ENCODE data around the gene PCCA. TPM values are rescaled to one million over a fixed set of nuclear protein-coding genes. Genes with fewer than 3 reads are reported as not detected.

Gene PCCA
- polyA plus RNA-seq, 1 of the 3 experiments (the other 2 are of a cell fraction), result 7.3 TPM

GRCh38 chr13:100340865-100341264, 252.0 kb downstream of the PCCA start (continued):
- TF ChIP-seq MXI1 (IDR thresholded peaks at IDR 0.05; ENCODE audit: low read depth, low read length) (no peak), MEF2A (IDR thresholded peaks at IDR 0.05; ENCODE audit: borderline replicate concordance, low read depth) (no peak), NFIC (IDR thresholded peaks at IDR 0.05; ENCODE audit: borderline replicate concordance) (no peak), RXRA (IDR thresholded peaks at IDR 0.05; ENCODE audit: borderline replicate concordance, low read depth) (no peak), NRF1 (IDR thresholded peaks at IDR 0.05; ENCODE audit: low read depth, low read length) (no peak), FOSL2 (IDR thresholded peaks at IDR 0.05; ENCODE audit: borderline replicate concordance, low read depth) (no peak), FOXM1 (IDR thresholded peaks at IDR 0.05; ENCODE audit: low read depth) (no peak), EZH2phosphoT487 (IDR thresholded peaks at IDR 0.05; ENCODE audit: borderline replicate concordance, low read depth) (no peak), GATA2 (CRISPR knock-in tag; IDR thresholded peaks at IDR 0.05) (no peak)

GRCh38 chr13:100341327-100341726, 252.4 kb downstream of the PCCA start:
- Histone ChIP-seq H4K20me1 (ENCODE audit: insufficient read depth) (no peaks in the 10 kb centered on the region), H3K36me3 (replicated peaks in 1 of 2; ENCODE audit: control insufficient read depth in 1 of 2, insufficient read depth in 2 of 2, low read length in 1 of 2) (peaks cover 8 to 22% of the 10 kb centered on the region in 2 experiments), H3K9me2 (no peaks in the 10 kb centered on the region), H3K79me2 (ENCODE audit: insufficient read depth) (no peaks in the 10 kb centered on the region), H3K9me3 (no peaks in the 10 kb centered on the region), H3K4me3 (ENCODE audit: low read depth in 2 of 2, low read length in 1 of 2) (no peak overlapping the region), H3K4me1 (ENCODE audit: control insufficient read depth in 1 of 2, insufficient read depth in 2 of 2, low read depth in 1 of 2, low read length in 1 of 2) (no peaks in the 10 kb centered on the region), H3F3A (replicated peaks; ENCODE audit: insufficient read depth) (no peaks in the 10 kb centered on the region), H3K27me3 (ENCODE audit: insufficient read depth) (no peaks in the 10 kb centered on the region), H3K4me2 (no peak overlapping the region), H3K9ac (no peak overlapping the region), H3K27ac (ENCODE audit: low read depth in 2 of 2, low read length in 1 of 2) (no peak overlapping the region), H2AFZ (ENCODE audit: low read depth) (no peak overlapping the region)
- no peak for DNase-seq
- POLR2A ChIA-PET, result no interaction called here
- 95% methylated on average over 6 of the region's 6 CpGs for WGBS (ENCODE audit: low lambda C conversion rate)
- CTCF ChIA-PET, result no interaction called here
- TF ChIP-seq USF2 (IDR thresholded peaks at IDR 0.05; ENCODE audit: borderline replicate concordance, low read depth, low read length) (no peak), SMC3 (IDR thresholded peaks at IDR 0.05; ENCODE audit: low read depth, low read length) (no peak), EP300 (IDR thresholded peaks at IDR 0.05; ENCODE audit: borderline replicate concordance in 1 of 2, low read depth in 1 of 2, low read length in 1 of 2) (no peak), TEAD4 (IDR thresholded peaks at IDR 0.05; ENCODE audit: borderline replicate concordance, insufficient read depth) (no peak), ZBTB33 (IDR thresholded peaks at IDR 0.05; ENCODE audit: borderline replicate concordance, low read depth) (no peak), RCOR1 (IDR thresholded peaks at IDR 0.05; ENCODE audit: low read length) (no peak)
